ENCODE results near the gene CST5. TPM values are rescaled to one million over a fixed set of nuclear protein-coding genes. Genes with fewer than 3 reads are reported as not detected.
"Not testable (repeated sequence)": the region's sequence is repeated elsewhere in the genome, so short reads cannot be mapped to it uniquely, and the experiment has no call there.

Gene CST5
- total and polyA plus RNA-seq, 2 experiments from 2014 or later: 0.56 TPM; not detected in 1

DNA sequence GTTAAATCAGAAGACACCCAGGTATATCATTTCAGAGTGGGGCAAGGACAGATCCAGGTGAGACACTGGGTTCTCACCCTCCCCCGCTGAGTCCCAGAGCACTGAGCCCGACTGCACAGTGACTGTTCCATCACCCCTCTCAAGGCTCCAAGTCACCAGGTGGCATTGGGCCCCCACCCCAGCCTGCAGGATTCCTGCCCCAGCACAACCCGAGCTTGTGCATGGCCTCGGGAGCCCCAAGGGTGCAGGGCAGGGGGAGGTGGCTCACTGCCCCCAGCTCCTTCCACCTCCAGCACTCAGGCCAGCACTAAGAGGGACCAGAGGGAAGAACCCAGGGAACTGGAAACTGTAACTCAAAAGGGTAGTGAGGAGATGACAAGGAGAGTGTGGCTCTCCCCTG, 39.3 kb upstream of the CST5 start:
- H3K27me3 ChIP-seq: no peaks in the 10 kb centered on the region
- H3K9me3 ChIP-seq (ENCODE audit: low read depth): no peaks in the 10 kb centered on the region
- DNase-seq (ENCODE audit: low read depth in 1 of 2, low spot score in 1 of 2): no peak
- H3K36me3 ChIP-seq: no peaks in the 10 kb centered on the region
- H3K4me1 ChIP-seq (ENCODE audit: low read depth): no peaks in the 10 kb centered on the region
- TF ChIP-seq CTCF (IDR thresholded peaks at IDR 0.05; ENCODE audit: low read depth, low read length): no peak
- H3K27ac ChIP-seq: no peak overlapping the region
- H3K4me3 ChIP-seq: no peak overlapping the region

GRCh38 chr20:23918101-23918862, 38.7 kb upstream of the CST5 start:
- DNase-seq (ENCODE audit: low read depth in 1 of 2, low spot score in 1 of 2): no peak
- H3K27me3 ChIP-seq: no peaks in the 10 kb centered on the region
- H3K36me3 ChIP-seq: no peaks in the 10 kb centered on the region
- TF ChIP-seq CTCF (IDR thresholded peaks at IDR 0.05; ENCODE audit: low read depth, low read length): no peak
- no peak overlapping the region for H3K27ac ChIP-seq
- H3K9me3 ChIP-seq (ENCODE audit: low read depth): no peaks in the 10 kb centered on the region
- no peaks in the 10 kb centered on the region for H3K4me1 ChIP-seq (ENCODE audit: low read depth)
- H3K4me3 ChIP-seq: no peak overlapping the region

DNA sequence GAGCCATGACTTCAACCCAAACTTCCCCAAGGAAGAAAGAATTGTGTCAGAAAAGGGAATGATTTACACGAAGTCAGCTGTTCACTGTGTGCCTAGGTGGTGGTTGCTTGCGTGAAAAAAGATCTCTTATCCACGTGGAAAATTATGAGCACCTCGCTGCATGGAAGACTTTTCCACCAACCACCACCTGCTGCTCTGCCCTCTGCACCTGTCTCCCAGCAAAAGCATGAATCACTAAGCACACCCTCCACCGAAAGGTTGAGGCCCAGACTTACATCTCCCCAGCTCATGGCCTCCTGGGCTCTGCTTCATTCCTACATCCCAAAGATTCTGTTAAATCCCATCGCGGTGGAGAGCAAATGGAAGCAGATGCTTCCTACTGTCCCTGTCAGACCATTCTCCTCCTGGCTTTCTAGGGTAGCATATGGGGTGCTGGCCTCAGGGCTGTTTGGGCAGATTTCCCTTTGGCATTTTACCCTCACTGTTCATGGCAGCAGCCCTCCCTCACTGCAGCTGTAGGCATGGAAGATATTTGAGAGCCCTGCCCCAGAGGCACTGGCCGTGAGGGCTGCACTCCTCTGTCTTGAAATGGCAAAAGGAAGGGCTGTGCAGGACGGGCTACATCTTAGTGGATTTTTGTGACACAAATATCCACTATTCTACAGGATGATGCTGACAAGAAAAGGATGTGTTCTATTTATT, 37.6 kb upstream of the CST5 start:
- Histone ChIP-seq H3K4me1 (ENCODE audit: low read depth) (no peaks in the 10 kb centered on the region), H3K36me3 (no peaks in the 10 kb centered on the region), H3K27me3 (no peaks in the 10 kb centered on the region), H3K9me3 (ENCODE audit: low read depth) (no peaks in the 10 kb centered on the region), H3K27ac (no peak overlapping the region), H3K4me3 (no peak overlapping the region)
- DNase-seq (ENCODE audit: low read depth in 1 of 2, low spot score in 1 of 2): no peak
- TF ChIP-seq CTCF (IDR thresholded peaks at IDR 0.05; ENCODE audit: low read depth, low read length): no peak

DNA sequence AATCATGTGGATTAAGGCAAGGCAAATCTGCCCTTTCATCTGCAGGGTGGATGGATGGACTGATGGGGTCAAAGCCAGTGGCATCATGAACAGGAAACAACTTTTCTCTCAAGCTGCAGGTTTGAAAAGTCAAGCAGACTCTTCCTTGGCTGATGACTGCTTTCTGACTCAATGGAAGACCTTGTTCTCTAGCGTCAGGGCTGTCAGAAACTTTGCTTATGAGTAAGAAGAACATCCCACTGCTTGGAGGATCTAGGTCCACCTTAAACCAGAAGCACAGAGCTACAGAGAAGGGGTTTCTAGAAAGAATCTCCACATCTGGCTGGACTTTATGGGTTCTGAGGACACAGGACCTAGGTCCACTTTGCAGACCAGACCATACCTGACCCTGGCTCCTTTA, 36.3 kb upstream of the CST5 start:
- no peaks in the 10 kb centered on the region for H3K9me3 ChIP-seq (ENCODE audit: low read depth)
- H3K27me3 ChIP-seq: no peaks in the 10 kb centered on the region
- TF ChIP-seq CTCF (IDR thresholded peaks at IDR 0.05; ENCODE audit: low read depth, low read length): no peak
- no peak for DNase-seq (ENCODE audit: low read depth in 1 of 2, low spot score in 1 of 2)
- H3K27ac ChIP-seq: no peak overlapping the region
- no peaks in the 10 kb centered on the region for H3K36me3 ChIP-seq
- H3K4me1 ChIP-seq (ENCODE audit: low read depth): no peaks in the 10 kb centered on the region
- no peak overlapping the region for H3K4me3 ChIP-seq

- not testable (repeated sequence) for H3K36me3 ChIP-seq; H3K4me1 ChIP-seq (ENCODE audit: low read depth); H3K27me3 ChIP-seq; H3K9me3 ChIP-seq (ENCODE audit: low read depth); H3K4me3 ChIP-seq; H3K27ac ChIP-seq; DNase-seq (ENCODE audit: low read depth in 1 of 2, low spot score in 1 of 2)
Measured at GRCh38 chr20:23914469-23914868, 34.9 kb upstream of the CST5 start.

DNA sequence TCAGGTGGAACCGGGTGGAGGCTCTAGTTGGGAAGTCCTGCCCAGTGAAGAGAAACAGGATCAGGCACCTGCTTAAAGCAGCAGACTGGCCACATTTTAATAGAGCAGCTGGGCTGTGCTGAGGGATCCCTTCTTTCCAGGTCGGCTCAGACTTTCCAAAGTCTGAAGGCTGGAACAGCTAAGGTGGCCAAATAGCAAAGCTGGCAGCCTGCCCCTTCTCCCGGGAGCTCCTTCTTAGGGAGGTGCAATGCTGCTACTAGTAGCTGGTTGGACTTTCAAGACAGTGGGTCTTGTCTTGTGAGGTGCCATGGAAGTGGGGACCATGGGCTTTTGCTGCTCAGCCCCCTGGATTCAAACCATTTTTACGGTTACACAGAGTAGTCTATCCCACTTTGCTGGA, 30.7 kb upstream of the CST5 start:
- no peak for TF ChIP-seq CTCF (IDR thresholded peaks at IDR 0.05; ENCODE audit: low read depth, low read length)
- H3K4me3 ChIP-seq: no peak overlapping the region
- H3K9me3 ChIP-seq (ENCODE audit: low read depth): no peaks in the 10 kb centered on the region
- DNase-seq (ENCODE audit: low read depth in 1 of 2, low spot score in 1 of 2): no peak
- no peak overlapping the region for H3K27ac ChIP-seq
- no peaks in the 10 kb centered on the region for H3K4me1 ChIP-seq (ENCODE audit: low read depth)
- no peaks in the 10 kb centered on the region for H3K36me3 ChIP-seq
- H3K27me3 ChIP-seq: no peaks in the 10 kb centered on the region
